IMR-90 (cell line): ENCODE results near the gene HTR5A.

Experiments used
- BHLHE40 ChIP-seq: fragments of 150-350 bp; IDR thresholded peaks from 2 replicates; pipeline ENCODE4 v1.6.1; 2016; ENCODE audit warnings: mild to moderate bottlenecking, low read depth, low read length
- CTCF ChIP-seq: conservative IDR thresholded peaks from 2 replicates; pipeline ENCODE4 v1.5.1; 2012; ENCODE audit warnings: mild to moderate bottlenecking, low read depth, low read length, improper control_type of control experiment
- POLR2A ChIP-seq: IDR thresholded peaks from 2 replicates; pipeline ENCODE4 v1.6.1; 2012; ENCODE audit warnings: mild to moderate bottlenecking, low read depth, low read length
- RCOR1 ChIP-seq: IDR thresholded peaks from 2 replicates; pipeline ENCODE4 v1.6.1; 2012; ENCODE audit warnings: mild to moderate bottlenecking, low read length, improper control_type of control experiment; ENCODE audit not compliant: insufficient replicate concordance

GRCh38 chr7:155094636-155095135 lies 24.6 kb downstream of the HTR5A start:
- no peak for TF ChIP-seq CTCF
- TF ChIP-seq BHLHE40 = no peak
- TF ChIP-seq POLR2A = no peak
- no peak for TF ChIP-seq RCOR1
